GM23338 (cell line): ENCODE measurements around the gene CNNM3. TPM values are rescaled to one million over a fixed set of nuclear protein-coding genes. Genes with fewer than 3 reads are reported as not detected.

Experiments
- ATAC-seq: fragments of 200-7000 bp; cut with Tn5 transposase; 3 replicates; pipeline ENCODE4 v1.9.1; 2020
- DNase-seq: peaks from one replicate; pipeline ENCODE4 v3.0.0-alpha.2; 2015; ENCODE audit warnings: low spot score
- H2AFZ ChIP-seq: fragments of 200-600 bp; sonication (generic); 2 replicates; pipeline ENCODE4 v1.8.0; 2016; ENCODE audit warnings: antibody characterized with exemption, mild to moderate bottlenecking, moderate library complexity
- H3F3A ChIP-seq: fragments of 200-600 bp; sonication (generic); replicated peaks from 2 replicates; pipeline ENCODE4 v1.8.0; 2017; ENCODE audit warnings: antibody characterized with exemption, mixed run types, low read depth
- H3K27ac ChIP-seq: fragments of 200-600 bp; sonication (generic); 2 replicates; pipeline ENCODE4 v1.6.1; 2016; ENCODE audit warnings: low read depth
- H3K27me3 ChIP-seq: fragments of 200-600 bp; sonication (generic); 2 replicates; pipeline ENCODE4 v1.8.0; 2016; ENCODE audit warnings: mild to moderate bottlenecking, mixed run types, moderate library complexity; ENCODE audit not compliant: insufficient read depth
- H3K36me3 ChIP-seq: fragments of 200-600 bp; sonication (generic); 2 replicates; pipeline ENCODE4 v1.8.0; 2016; ENCODE audit warnings: mild to moderate bottlenecking; ENCODE audit not compliant: insufficient read depth
- H3K4me1 ChIP-seq: fragments of 200-600 bp; sonication (generic); 2 replicates; pipeline ENCODE4 v1.8.0; 2016; ENCODE audit warnings: mild to moderate bottlenecking, moderate library complexity; ENCODE audit not compliant: insufficient read depth
- H3K4me2 ChIP-seq: fragments of 200-600 bp; sonication (generic); 2 replicates; pipeline ENCODE4 v1.7.1; 2017; ENCODE audit warnings: mixed run types
- H3K4me3 ChIP-seq: fragments of 200-600 bp; sonication (generic); 2 replicates; pipeline ENCODE4 v1.6.1; 2016; ENCODE audit warnings: mixed run types
- H3K79me2 ChIP-seq: fragments of 200-600 bp; sonication (generic); replicated peaks from 2 replicates; pipeline ENCODE4 v1.8.0; 2017; ENCODE audit warnings: mild to moderate bottlenecking; ENCODE audit not compliant: insufficient read depth
- H3K9me2 ChIP-seq: fragments of 200-600 bp; sonication (generic); 2 replicates; pipeline ENCODE4 v1.8.0; 2017; ENCODE audit not compliant: insufficient read depth
- H4K20me1 ChIP-seq: fragments of 200-600 bp; sonication (generic); replicated peaks from 2 replicates; pipeline ENCODE4 v1.8.0; 2017; ENCODE audit warnings: mild to moderate bottlenecking; ENCODE audit not compliant: insufficient read depth
- H3K27ac Mint-ChIP-seq: 2 replicates; pipeline ENCODE4 v1.8.0; 2020; ENCODE audit warnings: inconsistent platforms, mild to moderate bottlenecking, moderate library complexity, mixed read lengths
- H3K27me3 Mint-ChIP-seq: 3 replicates; pipeline ENCODE4 v1.8.0; 2022; ENCODE audit warnings: low read depth, mild to moderate bottlenecking, moderate library complexity, mixed read lengths, inconsistent platforms; ENCODE audit not compliant: insufficient read depth, poor library complexity
- H3K36me3 Mint-ChIP-seq: 3 replicates; pipeline ENCODE4 v1.8.0; 2021; ENCODE audit warnings: low read depth, mild to moderate bottlenecking, inconsistent platforms, moderate library complexity, mixed read lengths
- H3K4me1 Mint-ChIP-seq: 3 replicates; pipeline ENCODE4 v1.8.0; 2020; ENCODE audit warnings: mild to moderate bottlenecking, inconsistent platforms, mixed read lengths
- H3K4me3 Mint-ChIP-seq: 3 replicates; pipeline ENCODE4 v1.8.0; 2021; ENCODE audit warnings: moderate library complexity, mild to moderate bottlenecking, inconsistent platforms, mixed read lengths
- H3K9me3 Mint-ChIP-seq: 3 replicates; pipeline ENCODE4 v1.8.0; 2020; ENCODE audit warnings: moderate library complexity, mild to moderate bottlenecking, inconsistent platforms, mixed read lengths
- CREB1 ChIP-seq: fragments of 250-450 bp; sonication (Bioruptor Pico); IDR thresholded peaks from 2 replicates; pipeline ENCODE4 v1.5.0; 2020; ENCODE audit warnings: low read depth, mild to moderate bottlenecking, moderate library complexity
- EZH2phosphoT487 ChIP-seq: fragments of 200-600 bp; sonication (generic); IDR thresholded peaks from one replicate; pipeline ENCODE4 v1.8.1; 2018; ENCODE audit warnings: antibody characterized with exemption; ENCODE audit not compliant: unreplicated experiment
- JUNB ChIP-seq: IDR thresholded peaks from one replicate; pipeline ENCODE4 v1.6.1; 2016; ENCODE audit warnings: antibody characterized with exemption; ENCODE audit not compliant: unreplicated experiment
- NANOG ChIP-seq: IDR thresholded peaks from 2 replicates; pipeline ENCODE4 v1.6.1; 2016; ENCODE audit warnings: antibody characterized with exemption, borderline replicate concordance
- POLR2AphosphoS5 ChIP-seq: IDR thresholded peaks from 2 replicates; pipeline ENCODE4 v1.6.1; 2016; ENCODE audit warnings: antibody characterized with exemption, low read depth
- STAT1 ChIP-seq: IDR thresholded peaks from one replicate; pipeline ENCODE4 v1.6.1; 2016; ENCODE audit warnings: antibody characterized with exemption; ENCODE audit not compliant: unreplicated experiment
- ZNF114 ChIP-seq: fragments of 250-450 bp; sonication (Bioruptor Pico); IDR thresholded peaks from 2 replicates; pipeline ENCODE4 v1.5.0; 2020; ENCODE audit warnings: mild to moderate bottlenecking, moderate library complexity
- ZNF331 ChIP-seq: fragments of 250-450 bp; sonication (Bioruptor Pico); IDR thresholded peaks from 2 replicates; pipeline ENCODE4 v1.5.0; 2020; ENCODE audit warnings: low read depth, mild to moderate bottlenecking, moderate library complexity
- polyA plus RNA-seq: library from polyadenylated mRNA; unstranded; fragments of >200 nt; fragmentation: Nextera tagmentation; extraction: Ambion mirVana; gene quantifications from 2 replicates; pipeline ENCODE4 v1.2.1, GENCODE V29; 2016
- total RNA-seq: library from RNA; depleted of rRNA; stranded (reverse); fragments of >200 nt; shearing (Covaris generic); gene quantifications from 2 replicates; pipeline ENCODE4 v1.2.3, GENCODE V29; 2014
- TF ChIP-seq, protein P1 (sequence below): IDR thresholded peaks from one replicate; pipeline ENCODE4 v1.6.1; 2018; ENCODE audit warnings: antibody characterized with exemption; ENCODE audit not compliant: unreplicated experiment
- TF ChIP-seq, protein P2 (sequence below): IDR thresholded peaks from 2 replicates; pipeline ENCODE4 v1.6.1; 2016; ENCODE audit warnings: antibody characterized with exemption
- TF ChIP-seq, protein P3 (sequence below), 2 experiments: fragments of 200-600 bp in 1 of 2; sonication (generic) in 1 of 2; conservative IDR thresholded peaks; 2 replicates each; pipeline versions ENCODE4 v1.5.1 to v1.6.1; 2016 to 2017; ENCODE audit warnings: antibody characterized with exemption in 2 of 2, low read depth in 2 of 2, mild to moderate bottlenecking in 2 of 2, moderate library complexity in 1 of 2
- TF ChIP-seq, protein P4 (sequence below): fragments of 250-450 bp; sonication (Bioruptor Pico); IDR thresholded peaks from 2 replicates; pipeline ENCODE4 v1.5.0; 2020; ENCODE audit warnings: mild to moderate bottlenecking, moderate library complexity

The CNNM3 gene
- total and polyA plus RNA-seq, 2 experiments from 2014 or later = 5.3 to 25.7 TPM

DNA sequence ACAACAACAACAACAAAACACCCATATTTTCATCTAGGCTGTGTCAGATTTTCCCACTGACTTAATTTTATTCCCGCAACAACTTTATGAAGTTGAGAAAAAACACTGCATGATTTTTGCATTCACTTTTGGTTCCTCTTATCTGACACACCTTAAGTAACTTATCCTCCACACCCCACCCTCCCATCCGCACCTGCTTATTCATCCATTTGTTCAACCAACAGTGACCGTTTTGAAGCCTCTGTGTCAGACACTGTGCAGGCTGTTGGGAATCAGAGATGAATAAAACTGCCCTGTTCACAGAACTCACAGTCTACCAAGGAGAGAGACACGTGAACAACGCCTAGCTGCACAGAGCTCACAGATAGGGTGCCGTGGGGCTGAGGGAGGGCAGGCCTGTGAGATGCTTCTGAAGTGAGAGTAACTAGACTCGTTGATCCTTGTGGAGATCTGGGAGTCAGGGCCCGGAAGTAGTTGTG lies 47.9 kb upstream of the CNNM3 start (continued):
- TF ChIP-seq ZNF114 (CRISPR knock-in tag) = no peak
- no peak for TF ChIP-seq EZH2phosphoT487
- TF ChIP-seq POLR2AphosphoS5 = no peak
- no peak for TF ChIP-seq ZNF331 (CRISPR knock-in tag)
- TF ChIP-seq, protein P1, sequence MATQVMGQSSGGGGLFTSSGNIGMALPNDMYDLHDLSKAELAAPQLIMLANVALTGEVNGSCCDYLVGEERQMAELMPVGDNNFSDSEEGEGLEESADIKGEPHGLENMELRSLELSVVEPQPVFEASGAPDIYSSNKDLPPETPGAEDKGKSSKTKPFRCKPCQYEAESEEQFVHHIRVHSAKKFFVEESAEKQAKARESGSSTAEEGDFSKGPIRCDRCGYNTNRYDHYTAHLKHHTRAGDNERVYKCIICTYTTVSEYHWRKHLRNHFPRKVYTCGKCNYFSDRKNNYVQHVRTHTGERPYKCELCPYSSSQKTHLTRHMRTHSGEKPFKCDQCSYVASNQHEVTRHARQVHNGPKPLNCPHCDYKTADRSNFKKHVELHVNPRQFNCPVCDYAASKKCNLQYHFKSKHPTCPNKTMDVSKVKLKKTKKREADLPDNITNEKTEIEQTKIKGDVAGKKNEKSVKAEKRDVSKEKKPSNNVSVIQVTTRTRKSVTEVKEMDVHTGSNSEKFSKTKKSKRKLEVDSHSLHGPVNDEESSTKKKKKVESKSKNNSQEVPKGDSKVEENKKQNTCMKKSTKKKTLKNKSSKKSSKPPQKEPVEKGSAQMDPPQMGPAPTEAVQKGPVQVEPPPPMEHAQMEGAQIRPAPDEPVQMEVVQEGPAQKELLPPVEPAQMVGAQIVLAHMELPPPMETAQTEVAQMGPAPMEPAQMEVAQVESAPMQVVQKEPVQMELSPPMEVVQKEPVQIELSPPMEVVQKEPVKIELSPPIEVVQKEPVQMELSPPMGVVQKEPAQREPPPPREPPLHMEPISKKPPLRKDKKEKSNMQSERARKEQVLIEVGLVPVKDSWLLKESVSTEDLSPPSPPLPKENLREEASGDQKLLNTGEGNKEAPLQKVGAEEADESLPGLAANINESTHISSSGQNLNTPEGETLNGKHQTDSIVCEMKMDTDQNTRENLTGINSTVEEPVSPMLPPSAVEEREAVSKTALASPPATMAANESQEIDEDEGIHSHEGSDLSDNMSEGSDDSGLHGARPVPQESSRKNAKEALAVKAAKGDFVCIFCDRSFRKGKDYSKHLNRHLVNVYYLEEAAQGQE = no peak
- TF ChIP-seq CREB1 (CRISPR knock-in tag) = no peak
- TF ChIP-seq, protein P2, sequence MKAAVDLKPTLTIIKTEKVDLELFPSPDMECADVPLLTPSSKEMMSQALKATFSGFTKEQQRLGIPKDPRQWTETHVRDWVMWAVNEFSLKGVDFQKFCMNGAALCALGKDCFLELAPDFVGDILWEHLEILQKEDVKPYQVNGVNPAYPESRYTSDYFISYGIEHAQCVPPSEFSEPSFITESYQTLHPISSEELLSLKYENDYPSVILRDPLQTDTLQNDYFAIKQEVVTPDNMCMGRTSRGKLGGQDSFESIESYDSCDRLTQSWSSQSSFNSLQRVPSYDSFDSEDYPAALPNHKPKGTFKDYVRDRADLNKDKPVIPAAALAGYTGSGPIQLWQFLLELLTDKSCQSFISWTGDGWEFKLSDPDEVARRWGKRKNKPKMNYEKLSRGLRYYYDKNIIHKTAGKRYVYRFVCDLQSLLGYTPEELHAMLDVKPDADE = no peak

DNA sequence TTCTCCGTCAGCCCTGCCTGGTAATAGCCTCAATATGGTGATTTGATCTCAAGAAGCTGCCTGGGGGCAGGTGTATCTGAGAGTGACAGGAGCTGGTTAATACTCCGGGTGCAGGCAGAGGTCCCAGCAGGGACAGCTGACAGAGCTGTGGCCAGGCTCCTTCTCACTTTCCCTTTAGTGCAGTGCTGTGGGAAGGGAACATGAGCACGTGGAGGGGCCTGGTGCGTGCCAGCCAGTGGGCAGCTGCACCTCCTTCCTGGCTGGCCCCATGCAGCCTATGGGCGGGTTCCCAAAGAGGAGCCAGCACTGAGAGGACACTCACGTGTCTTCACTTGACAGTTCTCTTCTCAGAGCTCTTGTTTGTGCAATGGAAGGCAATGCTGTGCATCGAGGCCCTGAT lies 46.3 kb upstream of the CNNM3 start:
- no peaks in the 10 kb centered on the region for H3K9me2 ChIP-seq
- DNase-seq (no peak), ATAC-seq (no peak)
- Mint-ChIP-seq H3K27me3 (peaks cover 3% of the 10 kb centered on the region), H3K27ac (no peak overlapping the region), H3K36me3 (no peaks in the 10 kb centered on the region), H3K4me3 (no peak overlapping the region), H3K4me1 (peaks cover 18% of the 10 kb centered on the region), H3K9me3 (no peaks in the 10 kb centered on the region)
- H3K27ac ChIP-seq = no peak overlapping the region
- no peaks in the 10 kb centered on the region for H3K27me3 ChIP-seq
- H3K79me2 ChIP-seq = peaks cover 19% of the 10 kb centered on the region
- no peak overlapping the region for H3K4me3 ChIP-seq
- no peaks in the 10 kb centered on the region for H3K36me3 ChIP-seq
- H3K4me2 ChIP-seq = no peak overlapping the region
- H3K4me1 ChIP-seq = no peaks in the 10 kb centered on the region
- no peaks in the 10 kb centered on the region; the same call in 1 of the 2 replicates for H4K20me1 ChIP-seq
- no peaks in the 10 kb centered on the region for H3F3A ChIP-seq
- H2AFZ ChIP-seq = no peak overlapping the region
- TF ChIP-seq, protein P2 = no peak
- TF ChIP-seq, protein P3, sequence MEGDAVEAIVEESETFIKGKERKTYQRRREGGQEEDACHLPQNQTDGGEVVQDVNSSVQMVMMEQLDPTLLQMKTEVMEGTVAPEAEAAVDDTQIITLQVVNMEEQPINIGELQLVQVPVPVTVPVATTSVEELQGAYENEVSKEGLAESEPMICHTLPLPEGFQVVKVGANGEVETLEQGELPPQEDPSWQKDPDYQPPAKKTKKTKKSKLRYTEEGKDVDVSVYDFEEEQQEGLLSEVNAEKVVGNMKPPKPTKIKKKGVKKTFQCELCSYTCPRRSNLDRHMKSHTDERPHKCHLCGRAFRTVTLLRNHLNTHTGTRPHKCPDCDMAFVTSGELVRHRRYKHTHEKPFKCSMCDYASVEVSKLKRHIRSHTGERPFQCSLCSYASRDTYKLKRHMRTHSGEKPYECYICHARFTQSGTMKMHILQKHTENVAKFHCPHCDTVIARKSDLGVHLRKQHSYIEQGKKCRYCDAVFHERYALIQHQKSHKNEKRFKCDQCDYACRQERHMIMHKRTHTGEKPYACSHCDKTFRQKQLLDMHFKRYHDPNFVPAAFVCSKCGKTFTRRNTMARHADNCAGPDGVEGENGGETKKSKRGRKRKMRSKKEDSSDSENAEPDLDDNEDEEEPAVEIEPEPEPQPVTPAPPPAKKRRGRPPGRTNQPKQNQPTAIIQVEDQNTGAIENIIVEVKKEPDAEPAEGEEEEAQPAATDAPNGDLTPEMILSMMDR (conservative IDR thresholded peaks at IDR 0.05; ENCODE audit: low read depth in 2 of 2) = no peak
- TF ChIP-seq ZNF114 (CRISPR knock-in tag) = no peak
- TF ChIP-seq NANOG = no peak
- TF ChIP-seq JUNB = no peak
- TF ChIP-seq, protein P4, sequence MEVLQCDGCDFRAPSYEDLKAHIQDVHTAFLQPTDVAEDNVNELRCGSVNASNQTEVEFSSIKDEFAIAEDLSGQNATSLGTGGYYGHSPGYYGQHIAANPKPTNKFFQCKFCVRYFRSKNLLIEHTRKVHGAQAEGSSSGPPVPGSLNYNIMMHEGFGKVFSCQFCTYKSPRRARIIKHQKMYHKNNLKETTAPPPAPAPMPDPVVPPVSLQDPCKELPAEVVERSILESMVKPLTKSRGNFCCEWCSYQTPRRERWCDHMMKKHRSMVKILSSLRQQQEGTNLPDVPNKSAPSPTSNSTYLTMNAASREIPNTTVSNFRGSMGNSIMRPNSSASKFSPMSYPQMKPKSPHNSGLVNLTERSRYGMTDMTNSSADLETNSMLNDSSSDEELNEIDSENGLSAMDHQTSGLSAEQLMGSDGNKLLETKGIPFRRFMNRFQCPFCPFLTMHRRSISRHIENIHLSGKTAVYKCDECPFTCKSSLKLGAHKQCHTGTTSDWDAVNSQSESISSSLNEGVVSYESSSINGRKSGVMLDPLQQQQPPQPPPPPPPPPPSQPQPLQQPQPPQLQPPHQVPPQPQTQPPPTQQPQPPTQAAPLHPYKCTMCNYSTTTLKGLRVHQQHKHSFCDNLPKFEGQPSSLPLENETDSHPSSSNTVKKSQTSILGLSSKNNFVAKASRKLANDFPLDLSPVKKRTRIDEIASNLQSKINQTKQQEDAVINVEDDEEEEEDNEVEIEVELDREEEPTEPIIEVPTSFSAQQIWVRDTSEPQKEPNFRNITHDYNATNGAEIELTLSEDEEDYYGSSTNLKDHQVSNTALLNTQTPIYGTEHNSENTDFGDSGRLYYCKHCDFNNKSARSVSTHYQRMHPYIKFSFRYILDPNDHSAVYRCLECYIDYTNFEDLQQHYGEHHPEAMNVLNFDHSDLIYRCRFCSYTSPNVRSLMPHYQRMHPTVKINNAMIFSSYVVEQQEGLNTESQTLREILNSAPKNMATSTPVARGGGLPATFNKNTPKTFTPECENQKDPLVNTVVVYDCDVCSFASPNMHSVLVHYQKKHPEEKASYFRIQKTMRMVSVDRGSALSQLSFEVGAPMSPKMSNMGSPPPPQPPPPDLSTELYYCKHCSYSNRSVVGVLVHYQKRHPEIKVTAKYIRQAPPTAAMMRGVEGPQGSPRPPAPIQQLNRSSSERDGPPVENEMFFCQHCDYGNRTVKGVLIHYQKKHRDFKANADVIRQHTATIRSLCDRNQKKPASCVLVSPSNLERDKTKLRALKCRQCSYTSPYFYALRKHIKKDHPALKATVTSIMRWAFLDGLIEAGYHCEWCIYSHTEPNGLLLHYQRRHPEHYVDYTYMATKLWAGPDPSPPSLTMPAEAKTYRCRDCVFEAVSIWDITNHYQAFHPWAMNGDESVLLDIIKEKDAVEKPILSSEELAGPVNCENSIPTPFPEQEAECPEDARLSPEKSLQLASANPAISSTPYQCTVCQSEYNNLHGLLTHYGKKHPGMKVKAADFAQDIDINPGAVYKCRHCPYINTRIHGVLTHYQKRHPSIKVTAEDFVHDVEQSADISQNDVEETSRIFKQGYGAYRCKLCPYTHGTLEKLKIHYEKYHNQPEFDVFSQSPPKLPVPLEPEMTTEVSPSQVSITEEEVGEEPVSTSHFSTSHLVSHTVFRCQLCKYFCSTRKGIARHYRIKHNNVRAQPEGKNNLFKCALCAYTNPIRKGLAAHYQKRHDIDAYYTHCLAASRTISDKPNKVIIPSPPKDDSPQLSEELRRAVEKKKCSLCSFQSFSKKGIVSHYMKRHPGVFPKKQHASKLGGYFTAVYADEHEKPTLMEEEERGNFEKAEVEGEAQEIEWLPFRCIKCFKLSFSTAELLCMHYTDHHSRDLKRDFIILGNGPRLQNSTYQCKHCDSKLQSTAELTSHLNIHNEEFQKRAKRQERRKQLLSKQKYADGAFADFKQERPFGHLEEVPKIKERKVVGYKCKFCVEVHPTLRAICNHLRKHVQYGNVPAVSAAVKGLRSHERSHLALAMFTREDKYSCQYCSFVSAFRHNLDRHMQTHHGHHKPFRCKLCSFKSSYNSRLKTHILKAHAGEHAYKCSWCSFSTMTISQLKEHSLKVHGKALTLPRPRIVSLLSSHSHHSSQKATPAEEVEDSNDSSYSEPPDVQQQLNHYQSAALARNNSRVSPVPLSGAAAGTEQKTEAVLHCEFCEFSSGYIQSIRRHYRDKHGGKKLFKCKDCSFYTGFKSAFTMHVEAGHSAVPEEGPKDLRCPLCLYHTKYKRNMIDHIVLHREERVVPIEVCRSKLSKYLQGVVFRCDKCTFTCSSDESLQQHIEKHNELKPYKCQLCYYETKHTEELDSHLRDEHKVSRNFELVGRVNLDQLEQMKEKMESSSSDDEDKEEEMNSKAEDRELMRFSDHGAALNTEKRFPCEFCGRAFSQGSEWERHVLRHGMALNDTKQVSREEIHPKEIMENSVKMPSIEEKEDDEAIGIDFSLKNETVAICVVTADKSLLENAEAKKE (CRISPR knock-in tag) = no peak
- TF ChIP-seq CREB1 (CRISPR knock-in tag) = no peak
- no peak for TF ChIP-seq POLR2AphosphoS5
- no peak for TF ChIP-seq STAT1
